ENCODE measurements around the gene TMEFF2. TPM values are rescaled to one million over a fixed set of nuclear protein-coding genes. Genes with fewer than 3 reads are reported as not detected.

The TMEFF2 gene
- total and polyA plus RNA-seq, 10 donors = not detected

GRCh38 chr2:192072261-192072660 is 122.5 kb downstream of the TMEFF2 start:
- intact Hi-C loops (cut with DNase I; ENCODE audit: low total_unique reads) = no loop called here
- no peaks in the 10 kb centered on the region for H3K36me3 ChIP-seq
- H3K9me3 ChIP-seq = no peaks in the 10 kb centered on the region
- no peak for DNase-seq
- H3K4me3 ChIP-seq = peak overlapping the region in 1 of 8 donors; percentile 9
- no peaks in the 10 kb centered on the region for H3K27me3 ChIP-seq (replicated peaks in 1 of 7)
- 12 to 16% (median 13%) methylated on average over 2 of the region's 2 CpGs for WGBS, 5 donors
- peak overlapping the region in 2 of 8 donors; percentile 1 to 35 for H3K27ac ChIP-seq
- H3K4me1 ChIP-seq = peaks cover 0 to 17% (median 0%) of the 10 kb centered on the region in 6 donors
- TF ChIP-seq CTCF (IDR thresholded peaks at IDR 0.05 in 8 of 11, conservative IDR thresholded peaks at IDR 0.05 in 3 of 11) (no peak), POLR2A (IDR thresholded peaks at IDR 0.05) (no peak), POLR2AphosphoS5 (IDR thresholded peaks at IDR 0.05) (no peak)

GRCh38 chr2:192070099-192070498 is 124.6 kb downstream of the TMEFF2 start:
- WGBS, 5 donors = 77 to 100% (median 84%) methylated on average over 1 of the region's 1 CpG
- Histone ChIP-seq H3K4me1 (peaks cover 0 to 17% (median 0%) of the 10 kb centered on the region in 6 donors), H3K36me3 (no peaks in the 10 kb centered on the region), H3K27me3 (replicated peaks in 1 of 7) (no peaks in the 10 kb centered on the region), H3K4me3 (no peak overlapping the region), H3K27ac (no peak overlapping the region), H3K9me3 (no peaks in the 10 kb centered on the region)
- DNase-seq = no peak
- no peak for TF ChIP-seq CTCF (IDR thresholded peaks at IDR 0.05 in 8 of 11, conservative IDR thresholded peaks at IDR 0.05 in 3 of 11)
- intact Hi-C loops (cut with DNase I; ENCODE audit: low total_unique reads) = no loop called here

GRCh38 chr2:192069417-192069816 is 125.3 kb downstream of the TMEFF2 start:
- no peak for DNase-seq
- Histone ChIP-seq H3K4me3 (no peak overlapping the region), H3K27ac (no peak overlapping the region), H3K27me3 (replicated peaks in 1 of 7) (no peaks in the 10 kb centered on the region), H3K9me3 (no peaks in the 10 kb centered on the region), H3K4me1 (peaks cover 0 to 17% (median 0%) of the 10 kb centered on the region in 6 donors), H3K36me3 (no peaks in the 10 kb centered on the region)
- TF ChIP-seq POLR2A (IDR thresholded peaks at IDR 0.05) = no peak
- TF ChIP-seq POLR2AphosphoS5 (IDR thresholded peaks at IDR 0.05) = no peak
- no peak for TF ChIP-seq CTCF (IDR thresholded peaks at IDR 0.05 in 8 of 11, conservative IDR thresholded peaks at IDR 0.05 in 3 of 11)
- 91 to 98% (median 95%) methylated on average over 1 of the region's 1 CpG for WGBS, 5 donors
- intact Hi-C loops (cut with DNase I; ENCODE audit: low total_unique reads) = no loop called here

- 83 to 91% (median 85%) methylated on average over 4 of the region's 4 CpGs for WGBS, 5 donors
- Histone ChIP-seq H3K27me3 (replicated peaks in 1 of 7) (no peaks in the 10 kb centered on the region), H3K27ac (no peak overlapping the region), H3K36me3 (no peaks in the 10 kb centered on the region), H3K4me1 (peaks cover 0 to 17% (median 0%) of the 10 kb centered on the region in 6 donors), H3K9me3 (no peaks in the 10 kb centered on the region), H3K4me3 (no peak overlapping the region)
- TF ChIP-seq CTCF (IDR thresholded peaks at IDR 0.05 in 8 of 11, conservative IDR thresholded peaks at IDR 0.05 in 3 of 11) = no peak
- TF ChIP-seq POLR2A (IDR thresholded peaks at IDR 0.05) = no peak
- no peak for TF ChIP-seq POLR2AphosphoS5 (IDR thresholded peaks at IDR 0.05)
- DNase-seq = no peak
- intact Hi-C loops (cut with DNase I; ENCODE audit: low total_unique reads) = no loop called here
Observed at GRCh38 chr2:192068966-192069365, 125.8 kb downstream of the TMEFF2 start.

Data from spleen (tissue), 11 donors.